HEK293T (cell line): ENCODE measurements around the gene CAD.

ENCODE experiments used
- ARNT ChIP-seq: fragments of 450-650 bp; IDR thresholded peaks from 2 replicates; pipeline ENCODE4 v1.6.1; 2017; ENCODE audit warnings: mild to moderate bottlenecking
- BHLHE40 ChIP-seq: fragments of 450-650 bp; IDR thresholded peaks from 2 replicates; pipeline ENCODE4 v1.6.1; 2016; ENCODE audit warnings: mild to moderate bottlenecking, moderate library complexity, borderline replicate concordance
- CTBP1 ChIP-seq: fragments of 450-650 bp; IDR thresholded peaks from 2 replicates; pipeline ENCODE4 v1.6.1; 2016; ENCODE audit warnings: borderline replicate concordance
- FOXA1 ChIP-seq: fragments of 450-650 bp; IDR thresholded peaks from 2 replicates; pipeline ENCODE4 v1.6.1; 2016; ENCODE audit warnings: mild to moderate bottlenecking
- FOXK2 ChIP-seq: fragments of 450-650 bp; IDR thresholded peaks from 2 replicates; pipeline ENCODE4 v1.6.1; 2016; ENCODE audit warnings: mild to moderate bottlenecking
- FOXM1 ChIP-seq: fragments of 450-650 bp; IDR thresholded peaks from 2 replicates; pipeline ENCODE4 v1.6.1; 2017; ENCODE audit warnings: mild to moderate bottlenecking, borderline replicate concordance
- HDGF ChIP-seq: fragments of 450-650 bp; IDR thresholded peaks from 2 replicates; pipeline ENCODE4 v1.6.1; 2017; ENCODE audit warnings: antibody characterized with exemption, borderline replicate concordance
- L3MBTL2 ChIP-seq: fragments of 450-650 bp; conservative IDR thresholded peaks from 2 replicates; pipeline ENCODE4 v1.6.1; 2016; ENCODE audit warnings: mild to moderate bottlenecking
- LEF1 ChIP-seq: fragments of 450-650 bp; IDR thresholded peaks from 2 replicates; pipeline ENCODE4 v1.6.1; 2017; ENCODE audit warnings: mild to moderate bottlenecking, borderline replicate concordance
- SP1 ChIP-seq: fragments of 450-650 bp; IDR thresholded peaks from 2 replicates; pipeline ENCODE4 v1.6.1; 2017
- SUZ12 ChIP-seq: fragments of 450-650 bp; IDR thresholded peaks from 2 replicates; pipeline ENCODE4 v1.6.1; 2016; ENCODE audit warnings: mild to moderate bottlenecking
- TARDBP ChIP-seq: fragments of 450-650 bp; IDR thresholded peaks from 2 replicates; pipeline ENCODE4 v1.6.1; 2016
- ZNF384 ChIP-seq: fragments of 450-650 bp; IDR thresholded peaks from 2 replicates; pipeline ENCODE4 v1.6.1; 2016
- TF ChIP-seq, protein P1 (sequence below): fragments of 450-650 bp; IDR thresholded peaks from 2 replicates; pipeline ENCODE4 v1.6.1; 2016

DNA sequence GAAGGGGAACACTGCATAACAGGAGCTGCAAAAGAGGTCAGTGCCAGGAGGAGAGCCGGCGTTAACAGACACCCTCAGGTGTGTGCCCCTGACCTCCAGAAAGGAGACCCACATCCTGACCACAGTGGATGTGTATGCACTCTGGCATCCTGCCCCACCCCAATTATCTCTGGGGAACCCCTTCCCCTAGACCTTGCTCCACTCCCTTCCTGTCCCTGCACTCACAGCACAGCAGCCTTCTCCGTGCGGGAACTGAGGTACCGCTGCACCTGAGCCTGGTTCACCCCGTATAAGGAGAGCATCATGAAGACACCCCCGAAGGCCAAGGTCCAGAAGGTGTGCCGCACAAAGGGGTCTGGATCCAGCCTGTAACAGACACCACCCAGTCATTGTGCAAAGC, 12.6 kb upstream of the CAD start:
- TF ChIP-seq SP1, result no peak
- no peak for TF ChIP-seq BHLHE40
- no peak for TF ChIP-seq FOXK2
- TF ChIP-seq TARDBP, result no peak
- TF ChIP-seq FOXM1, result no peak
- no peak for TF ChIP-seq SUZ12
- no peak for TF ChIP-seq ZNF384
- no peak for TF ChIP-seq ARNT
- TF ChIP-seq HDGF, result no peak
- TF ChIP-seq L3MBTL2, result no peak
- TF ChIP-seq, protein P1, sequence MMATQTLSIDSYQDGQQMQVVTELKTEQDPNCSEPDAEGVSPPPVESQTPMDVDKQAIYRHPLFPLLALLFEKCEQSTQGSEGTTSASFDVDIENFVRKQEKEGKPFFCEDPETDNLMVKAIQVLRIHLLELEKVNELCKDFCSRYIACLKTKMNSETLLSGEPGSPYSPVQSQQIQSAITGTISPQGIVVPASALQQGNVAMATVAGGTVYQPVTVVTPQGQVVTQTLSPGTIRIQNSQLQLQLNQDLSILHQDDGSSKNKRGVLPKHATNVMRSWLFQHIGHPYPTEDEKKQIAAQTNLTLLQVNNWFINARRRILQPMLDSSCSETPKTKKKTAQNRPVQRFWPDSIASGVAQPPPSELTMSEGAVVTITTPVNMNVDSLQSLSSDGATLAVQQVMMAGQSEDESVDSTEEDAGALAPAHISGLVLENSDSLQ, result no peak
- no peak for TF ChIP-seq LEF1
- no peak for TF ChIP-seq FOXA1
- no peak for TF ChIP-seq CTBP1
